ENCODE measurements around the gene SEC16B. TPM values are rescaled to one million over a fixed set of nuclear protein-coding genes. Genes with fewer than 3 reads are reported as not detected.

The SEC16B gene
- total RNA-seq, 2 donors from 2014 or later = 11.2 to 37.6 TPM

DNA sequence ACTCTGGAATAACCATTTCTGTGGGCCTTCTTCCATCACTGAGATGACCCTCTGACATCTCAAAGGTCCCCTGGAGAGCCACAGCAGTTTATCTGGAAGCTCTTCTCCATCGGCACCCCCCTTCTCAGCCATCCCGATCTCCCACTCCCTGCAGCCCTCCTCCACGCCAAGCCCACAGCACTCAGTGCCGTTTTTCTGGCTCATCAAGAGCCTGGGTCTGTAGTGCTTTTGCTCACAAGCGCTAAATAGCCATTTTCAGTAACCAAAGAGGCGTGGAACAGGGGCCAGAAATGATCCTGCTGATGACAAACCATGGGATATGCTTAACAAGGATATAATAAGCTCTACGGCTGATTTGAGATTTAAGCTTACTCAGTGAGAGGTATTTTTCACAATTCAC, 17.6 kb downstream of the SEC16B start:
- Histone ChIP-seq H3K27me3 (no peaks in the 10 kb centered on the region), H3K9me3 (no peaks in the 10 kb centered on the region), H3K36me3 (replicated peaks in 1 of 2; ENCODE audit: insufficient read depth in 1 of 2, low read depth in 2 of 2) (no peaks in the 10 kb centered on the region), H3K27ac (no peak overlapping the region), H3K4me3 (no peak overlapping the region), H3K4me1 (no peaks in the 10 kb centered on the region)
- intact Hi-C loops (cut with DNase I) = no loop called here
- no peak for ATAC-seq
- WGBS, 2 donors = 85 to 88% methylated on average over 7 of the region's 7 CpGs
- no peak for TF ChIP-seq POLR2A (IDR thresholded peaks at IDR 0.05)
- TF ChIP-seq CTCF (IDR thresholded peaks at IDR 0.05) = no peak
- DNase-seq = no peak

DNA sequence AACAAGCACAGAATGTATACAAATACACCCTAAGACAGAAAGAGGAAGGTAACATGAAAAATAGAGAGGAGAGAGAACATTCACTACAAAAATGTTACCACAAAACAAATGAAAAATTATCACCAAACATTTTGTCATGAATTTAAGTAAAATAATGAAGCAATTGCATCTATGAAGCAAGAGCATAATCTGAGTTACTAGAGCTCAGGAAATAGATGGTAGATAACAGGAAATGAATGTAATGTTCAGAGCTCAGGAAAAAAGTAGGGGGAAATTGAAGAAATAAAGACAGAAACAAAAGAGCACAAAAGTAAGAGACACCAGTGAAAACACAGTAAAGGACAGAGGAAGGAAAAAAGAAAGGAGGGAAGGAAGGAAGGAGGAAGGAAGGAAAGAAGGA, 19.4 kb downstream of the SEC16B start:
- H3K9me3 ChIP-seq = no peaks in the 10 kb centered on the region
- ATAC-seq = no peak
- intact Hi-C loops (cut with DNase I) = no loop called here
- no peak overlapping the region for H3K27ac ChIP-seq
- no peaks in the 10 kb centered on the region for H3K36me3 ChIP-seq (replicated peaks in 1 of 2; ENCODE audit: insufficient read depth in 1 of 2, low read depth in 2 of 2)
- H3K27me3 ChIP-seq = no peaks in the 10 kb centered on the region
- H3K4me3 ChIP-seq = no peak overlapping the region
- H3K4me1 ChIP-seq = no peaks in the 10 kb centered on the region
- TF ChIP-seq POLR2A (IDR thresholded peaks at IDR 0.05) = no peak
- no peak for TF ChIP-seq CTCF (IDR thresholded peaks at IDR 0.05)
- no peak for DNase-seq

DNA sequence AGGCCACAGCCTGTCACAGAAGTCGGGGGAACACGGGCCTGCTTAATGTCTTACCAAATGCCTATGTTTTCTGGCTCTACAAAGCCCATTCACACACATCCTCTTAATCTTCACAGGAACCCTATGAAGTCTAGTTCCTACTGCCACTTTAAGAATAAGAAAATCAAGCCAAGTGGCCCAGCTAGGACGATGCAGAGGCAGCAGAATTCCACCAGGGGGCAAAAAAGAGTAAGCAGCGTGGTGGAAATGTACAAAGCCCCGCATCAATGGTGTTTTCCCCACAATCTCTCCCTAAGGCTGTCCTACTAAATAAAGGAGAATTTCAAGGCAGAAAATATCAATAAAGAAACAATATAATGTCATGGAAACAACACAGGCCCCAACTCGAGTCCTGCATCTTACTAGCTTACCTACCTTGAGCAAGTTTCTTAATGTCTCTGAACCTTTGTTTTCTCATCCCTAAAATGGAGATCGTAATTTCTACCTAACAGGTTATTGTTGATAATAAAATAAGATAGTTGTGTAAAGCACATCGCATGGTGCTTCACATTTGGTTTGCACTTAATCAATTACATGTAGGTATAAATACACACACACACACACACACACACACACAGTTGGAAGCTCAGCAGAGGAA, 21.4 kb downstream of the SEC16B start:
- no peaks in the 10 kb centered on the region for H3K4me1 ChIP-seq
- H3K4me3 ChIP-seq = no peak overlapping the region
- H3K27me3 ChIP-seq = no peaks in the 10 kb centered on the region
- DNase-seq (peak; percentile 61 to 64 (median 62)), ATAC-seq (peak; percentile 82)
- intact Hi-C loops (cut with DNase I) = no loop called here
- WGBS, 2 donors = 17% methylated on average over 8 of the region's 8 CpGs
- H3K36me3 ChIP-seq (replicated peaks in 1 of 2; ENCODE audit: insufficient read depth in 1 of 2, low read depth in 2 of 2) = peaks cover 0 to 4% of the 10 kb centered on the region in 2 donors
- TF ChIP-seq CTCF (IDR thresholded peaks at IDR 0.05) = peak; percentile 73 to 87 (median 83)
- no peak for TF ChIP-seq POLR2A (IDR thresholded peaks at IDR 0.05)
- no peak overlapping the region for H3K27ac ChIP-seq
- no peaks in the 10 kb centered on the region for H3K9me3 ChIP-seq

GRCh38 chr1:177947623-177948022, 22.2 kb downstream of the SEC16B start:
- intact Hi-C loops (cut with DNase I) = no loop called here
- H3K4me3 ChIP-seq = no peak overlapping the region
- H3K9me3 ChIP-seq = no peaks in the 10 kb centered on the region
- TF ChIP-seq POLR2A (IDR thresholded peaks at IDR 0.05) (no peak), CTCF (IDR thresholded peaks at IDR 0.05) (no peak)
- H3K27ac ChIP-seq = no peak overlapping the region
- H3K36me3 ChIP-seq (replicated peaks in 1 of 2; ENCODE audit: insufficient read depth in 1 of 2, low read depth in 2 of 2) = peaks cover 0 to 4% of the 10 kb centered on the region in 2 donors
- H3K27me3 ChIP-seq = no peaks in the 10 kb centered on the region
- WGBS, 2 donors = 80 to 84% methylated on average over 6 of the region's 7 CpGs
- ATAC-seq = no peak
- no peak for DNase-seq
- no peaks in the 10 kb centered on the region for H3K4me1 ChIP-seq
